Smooth muscle cell of the brain vasculature (primary cell): ENCODE measurements around the gene HNMT.
"Not testable (repeated sequence)": the region's sequence is repeated elsewhere in the genome, so short reads cannot be mapped to it uniquely, and the experiment has no call there.

Experiments
- DNase-seq: peaks from one replicate; pipeline ENCODE4 v3.0.0-alpha.2; 2012; ENCODE audit warnings: low read depth, low spot score

HNMT gene

GRCh38 chr2:138043588-138043987, 79.3 kb downstream of the HNMT start:
- DNase-seq, result not testable (repeated sequence)

GRCh38 chr2:138058427-138058826, 94.2 kb downstream of the HNMT start:
- DNase-seq, result no peak

- DNase-seq, result no peak
Observed at GRCh38 chr2:138059487-138060300, 95.4 kb downstream of the HNMT start.

- no peak for DNase-seq
Observed at GRCh38 chr2:138060301-138060635, 96.0 kb downstream of the HNMT start.

- no peak for DNase-seq
Observed at GRCh38 chr2:138061961-138062360, 97.7 kb downstream of the HNMT start.

GRCh38 chr2:138063181-138063580, 98.9 kb downstream of the HNMT start:
- no peak for DNase-seq
